ENCODE data around the gene SYT2. TPM values are rescaled to one million over a fixed set of nuclear protein-coding genes. Genes with fewer than 3 reads are reported as not detected.

The SYT2 gene
- total and polyA plus RNA-seq, 2 of the 13 experiments (the other 11 are each of a cell fraction or from before 2014, with no cell fraction given) = not detected

DNA sequence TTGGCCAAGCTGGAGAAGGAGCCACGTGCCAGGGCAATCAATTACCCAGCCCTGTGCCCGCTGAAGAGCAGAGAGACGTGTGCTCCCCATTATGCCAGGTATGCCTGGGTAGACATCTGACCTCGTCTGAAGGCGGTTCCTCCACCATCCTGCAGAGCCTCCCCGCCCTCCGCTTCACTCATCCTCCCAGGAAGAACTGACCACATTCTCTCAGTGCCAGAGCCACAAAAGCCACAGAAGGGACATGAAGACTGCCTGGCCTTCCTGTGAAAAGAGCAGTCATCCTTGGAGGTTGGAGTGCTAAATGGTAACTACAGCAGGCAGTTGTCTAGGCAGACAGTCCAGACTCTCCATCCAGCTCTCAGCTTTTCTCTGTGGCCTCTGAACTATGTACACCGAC, 12.0 kb downstream of the SYT2 start:
- 0 out of 2 replicates have a peak, but pooled peaks cover under 1% of the 10 kb centered on the region for H4K20me1 ChIP-seq (ENCODE audit: insufficient read depth, low read length)
- H2AFZ ChIP-seq (ENCODE audit: low read length) = no peak overlapping the region
- POLR2A ChIA-PET = no interaction called here
- H3K27me3 ChIP-seq (ENCODE audit: control insufficient read depth in 1 of 2, insufficient read depth in 2 of 2, low read length in 2 of 2) = peaks cover 2 to 24% of the 10 kb centered on the region in 2 experiments; a peak in 2 of 5 replicates
- H3K4me1 ChIP-seq (ENCODE audit: insufficient read depth, low read length) = no peaks in the 10 kb centered on the region
- CTCF ChIA-PET (ENCODE audit: low intra/inter-chr PET ratio, low total read pairs) = no interaction called here
- intact Hi-C loops (cut with micrococcal nuclease; ENCODE audit: unreplicated experiment) (no loop called here), in situ Hi-C loops (cut with HindIII; ENCODE audit: extremely low pct_ligation_motif_present, low pct_unique_long_range_greater_than_20kb) (no loop called here)
- ATAC-seq (no peak), FAIRE-seq (no peak), DNase-seq (ENCODE audit: low spot score) (no peak)
- H3K4me3 ChIP-seq (replicated peaks in 1 of 3; ENCODE audit: insufficient read depth in 1 of 3, low read depth in 2 of 3, low read length in 3 of 3) = no peak overlapping the region
- no peak overlapping the region for H3K27ac ChIP-seq (ENCODE audit: extremely low read length, insufficient read depth, low read length)
- no peaks in the 10 kb centered on the region for H3K9me3 ChIP-seq (ENCODE audit: low read length)
- WGBS (ENCODE audit: low lambda C conversion rate) = 0% methylated on average over 1 of the region's 8 CpGs
- no peaks in the 10 kb centered on the region for H3K36me3 ChIP-seq (replicated peaks in 1 of 2; ENCODE audit: control insufficient read depth in 1 of 2, insufficient read depth in 2 of 2, low read length in 2 of 2)
- no peak overlapping the region for H3K4me2 ChIP-seq (ENCODE audit: low read depth, low read length)
- no peaks in the 10 kb centered on the region for H3K79me2 ChIP-seq (ENCODE audit: insufficient read depth, low read length)
- no peak overlapping the region for H3K9ac ChIP-seq (ENCODE audit: insufficient read depth, low read depth, low read length)
- TF ChIP-seq ZNF569 (CRISPR knock-in tag; IDR thresholded peaks at IDR 0.05; ENCODE audit: borderline replicate concordance) (no peak), SIN3A (IDR thresholded peaks at IDR 0.05; ENCODE audit: borderline replicate concordance, low read depth, low read length) (no peak), HDAC1 (CRISPR knock-in tag; IDR thresholded peaks at IDR 0.05) (no peak), ZNF7 (CRISPR knock-in tag; IDR thresholded peaks at IDR 0.05) (no peak), HNF1A (IDR thresholded peaks at IDR 0.05; ENCODE audit: low read depth) (no peak), HNF1A (CRISPR knock-in tag; IDR thresholded peaks at IDR 0.05; ENCODE audit: borderline replicate concordance) (no peak), ZFP90 (CRISPR knock-in tag; IDR thresholded peaks at IDR 0.05; ENCODE audit: borderline replicate concordance) (no peak), ZFP36L2 (CRISPR knock-in tag; IDR thresholded peaks at IDR 0.05) (no peak), KLF9 (CRISPR knock-in tag; IDR thresholded peaks at IDR 0.05; ENCODE audit: low read depth) (no peak), ZSCAN31 (CRISPR knock-in tag; IDR thresholded peaks at IDR 0.05; ENCODE audit: low read depth) (no peak), GTF2F1 (IDR thresholded peaks at IDR 0.05; ENCODE audit: low read length) (no peak), ZBTB49 (CRISPR knock-in tag; IDR thresholded peaks at IDR 0.05; ENCODE audit: borderline replicate concordance) (no peak)
- no TSS peak for BruUV-seq (replicated peaks)
